GM19035 (cell line): ENCODE measurements around the gene CXCL12.

Experiments
- ATAC-seq: cut with Tn5 transposase; IDR thresholded peaks from one replicate; pipeline ENCODE4 v1.9.1; 2021; ENCODE audit not compliant: unreplicated experiment

The CXCL12 gene

GRCh38 chr10:44399659-44400451 lies 15.0 kb upstream of the CXCL12 start:
- no peak for ATAC-seq

GRCh38 chr10:44398747-44399658 lies 14.1 kb upstream of the CXCL12 start:
- ATAC-seq: no peak

- ATAC-seq: no peak
These were observed 13.4 kb upstream of the CXCL12 start for GRCh38 chr10:44398271-44398670.

- no peak for ATAC-seq
These were observed 12.8 kb upstream of the CXCL12 start for GRCh38 chr10:44397476-44398225.

- ATAC-seq: no peak
These were observed 11.8 kb upstream of the CXCL12 start for GRCh38 chr10:44396671-44397191.

- ATAC-seq: no peak
These were observed 11.2 kb upstream of the CXCL12 start for GRCh38 chr10:44395902-44396670.

GRCh38 chr10:44395396-44395795 lies 10.5 kb upstream of the CXCL12 start:
- ATAC-seq: no peak

GRCh38 chr10:44394696-44395381 lies 9.9 kb upstream of the CXCL12 start:
- ATAC-seq: no peak

- no peak for ATAC-seq
These were observed 9.1 kb upstream of the CXCL12 start for GRCh38 chr10:44393834-44394547.

GRCh38 chr10:44393051-44393630 lies 8.2 kb upstream of the CXCL12 start:
- ATAC-seq: no peak

GRCh38 chr10:44392420-44392819 lies 7.5 kb upstream of the CXCL12 start:
- no peak for ATAC-seq

- no peak for ATAC-seq
These were observed 7.1 kb upstream of the CXCL12 start for GRCh38 chr10:44391981-44392380.

GRCh38 chr10:44390585-44391072 lies 5.7 kb upstream of the CXCL12 start:
- ATAC-seq: no peak

GRCh38 chr10:44389556-44389955 lies 4.7 kb upstream of the CXCL12 start:
- ATAC-seq: no peak

- ATAC-seq: no peak
These were observed 4.3 kb upstream of the CXCL12 start for GRCh38 chr10:44389150-44389549.

GRCh38 chr10:44388641-44389040 lies 3.7 kb upstream of the CXCL12 start:
- ATAC-seq: no peak

GRCh38 chr10:44387853-44388251 lies 3.0 kb upstream of the CXCL12 start:
- no peak for ATAC-seq

GRCh38 chr10:44386546-44387052 lies 1.7 kb upstream of the CXCL12 start:
- ATAC-seq: peak; percentile 62
